Measurements from ENCODE around the gene MCM9. TPM values are rescaled to one million over a fixed set of nuclear protein-coding genes. Genes with fewer than 3 reads are reported as not detected.

MCM9 gene
- total and polyA plus RNA-seq, 2 of the 4 experiments (the other 2 are of a cell fraction): 3.5 to 7.2 TPM

- WGBS, 2 experiments (ENCODE audit: extremely low coverage in 2 of 2, insufficient read length in 1 of 2): 86% methylated on average over 1 of the region's 5 CpGs; no CpG with 5 or more reads in 1 of the 2 experiments
- Histone ChIP-seq H3K9ac (ENCODE audit: low read depth, low read length) (no peak overlapping the region), H3K27me3 (ENCODE audit: control insufficient read depth, insufficient read depth, low read length) (no peaks in the 10 kb centered on the region), H2BK15ac (ENCODE audit: low read depth, low read length) (no peak overlapping the region), H3K4me3 (ENCODE audit: insufficient read depth, low read depth, low read length) (no peak overlapping the region), H3K23ac (ENCODE audit: low read depth, low read length) (no peak overlapping the region), H4K5ac (ENCODE audit: low read depth, low read length) (no peak overlapping the region), H3K4ac (ENCODE audit: low read depth, low read length) (no peak overlapping the region), H2BK5ac (ENCODE audit: low read depth, low read length, poor library complexity, severe bottlenecking) (no peak overlapping the region), H4K8ac (ENCODE audit: low read depth in 2 of 2, low read length in 2 of 2) (no peak overlapping the region), H3K18ac (ENCODE audit: low read depth, low read length) (no peak overlapping the region), H3K4me1 (ENCODE audit: control insufficient read depth, insufficient read depth, low read length) (no peaks in the 10 kb centered on the region), H3K36me3 (ENCODE audit: control insufficient read depth, insufficient read depth, low read length) (no peaks in the 10 kb centered on the region), H2AFZ (replicated peaks; ENCODE audit: low read length, poor library complexity) (no peak overlapping the region), H2AK5ac (ENCODE audit: low read depth, low read length) (no peak overlapping the region), H3K4me2 (ENCODE audit: low read depth, low read length) (no peak overlapping the region), H2BK120ac (ENCODE audit: low read depth, low read length) (no peak overlapping the region), H3K27ac (ENCODE audit: insufficient read depth, low read length) (no peak overlapping the region), H2BK20ac (ENCODE audit: low read depth, low read length) (no peak overlapping the region), H4K91ac (ENCODE audit: insufficient read depth, low read depth, low read length) (no peak overlapping the region), H3K14ac (replicated peaks; ENCODE audit: low read depth, low read length) (no peak overlapping the region), H3K79me1 (ENCODE audit: low read depth in 1 of 2, low read length in 2 of 2) (no peaks in the 10 kb centered on the region), H3K9me3 (ENCODE audit: control insufficient read depth, insufficient read depth, low read length) (no peaks in the 10 kb centered on the region), H3K9me1 (ENCODE audit: insufficient read depth, low read length) (no peaks in the 10 kb centered on the region), H2AK9ac (replicated peaks; ENCODE audit: low read depth, low read length, poor library complexity) (no peak overlapping the region), H4K20me1 (ENCODE audit: insufficient read depth, low read length) (no peaks in the 10 kb centered on the region), H3K56ac (ENCODE audit: extremely low read depth, insufficient read depth, low read length) (no peak overlapping the region)
- no TSS peak for BruUV-seq (replicated peaks)
- DNase-seq (no peak), ATAC-seq (ENCODE audit: low read depth) (no peak)
- dilution Hi-C loops (cut with HindIII; ENCODE audit: low sequenced_read_pairs, unreplicated experiment) (no loop called here), intact Hi-C loops (cut with micrococcal nuclease) (loop anchor here (10.0 kb wide), 1 partner anchor 254 kb away; no protein-coding TSS in a partner anchor), in situ Hi-C loops (cut with MboI; ENCODE audit: low sequenced_read_pairs) (loop anchor here (10.0 kb wide), 1 partner anchor 524 kb away; no protein-coding TSS in a partner anchor)
- CTCF ChIA-PET: interaction anchor here (0.5 kb wide), 1 partner anchor 71 kb away, joined by 3 read pairs; no protein-coding TSS in a partner anchor
- POLR2A ChIA-PET (ENCODE audit: unreplicated experiment): no interaction called here
- TF ChIP-seq MAZ (IDR thresholded peaks at IDR 0.05; ENCODE audit: borderline replicate concordance, low read depth, low read length): no peak
- TF ChIP-seq SMC3 (IDR thresholded peaks at IDR 0.05; ENCODE audit: low read depth, low read length): no peak
- no peak for TF ChIP-seq RCOR1 (IDR thresholded peaks at IDR 0.05; ENCODE audit: insufficient replicate concordance, low read length)
- no peak for TF ChIP-seq MAFK (IDR thresholded peaks at IDR 0.05; ENCODE audit: low read depth, low read length)
- no peak for TF ChIP-seq ELK1 (IDR thresholded peaks at IDR 0.05; ENCODE audit: borderline replicate concordance, low read depth, low read length)
- no peak for TF ChIP-seq RAD21 (IDR thresholded peaks at IDR 0.05; ENCODE audit: low read length)
- TF ChIP-seq NFE2L2 (IDR thresholded peaks at IDR 0.05; ENCODE audit: low read depth, low read length): no peak
- no peak for TF ChIP-seq MXI1 (IDR thresholded peaks at IDR 0.05; ENCODE audit: borderline replicate concordance, low read depth, low read length)
- TF ChIP-seq CEBPB (IDR thresholded peaks at IDR 0.05; ENCODE audit: low read depth, low read length): no peak
- no peak for TF ChIP-seq CTCF (conservative IDR thresholded peaks at IDR 0.05; ENCODE audit: low read depth, low read length)
- no peak for TF ChIP-seq POLR2A (IDR thresholded peaks at IDR 0.05; ENCODE audit: low read depth, low read length)
- TF ChIP-seq FOS (IDR thresholded peaks at IDR 0.05; ENCODE audit: low read depth, low read length): no peak
- no peak for TF ChIP-seq RFX5 (IDR thresholded peaks at IDR 0.05; ENCODE audit: low read depth, low read length)
- no peak for TF ChIP-seq CHD1 (IDR thresholded peaks at IDR 0.05; ENCODE audit: low read depth, low read length)
- TF ChIP-seq USF2 (IDR thresholded peaks at IDR 0.05; ENCODE audit: low read depth, low read length): no peak
Observed at GRCh38 chr6:118808793-118809638, 125.9 kb downstream of the MCM9 start.

Data from IMR-90 (cell line).